EH (cell line): Measurements from ENCODE around the gene GNPTAB.

ENCODE experiments used
- DNase-seq: peaks from one replicate; pipeline ENCODE4 v3.0.0-alpha.2; 2015; ENCODE audit warnings: low read depth

GNPTAB gene

DNA sequence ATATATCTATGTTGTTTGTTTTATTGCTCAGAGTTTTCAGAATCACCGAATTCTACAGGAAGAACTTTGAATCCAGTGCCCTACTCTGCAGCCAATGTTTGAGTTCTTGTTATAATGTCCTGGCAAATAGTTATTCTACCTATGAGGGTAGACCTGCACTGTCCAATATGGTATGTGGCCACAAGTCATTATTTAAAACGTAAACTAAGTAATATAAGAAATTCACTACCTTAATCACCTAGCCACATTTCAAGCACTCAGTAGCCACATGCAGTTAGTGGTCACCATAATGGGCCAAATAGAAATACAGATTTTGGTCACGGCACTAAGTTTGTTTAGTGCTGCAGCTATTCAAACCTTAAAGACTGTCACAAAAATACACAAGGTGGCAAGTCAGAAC lies 26.4 kb downstream of the GNPTAB start:
- DNase-seq: no peak

DNA sequence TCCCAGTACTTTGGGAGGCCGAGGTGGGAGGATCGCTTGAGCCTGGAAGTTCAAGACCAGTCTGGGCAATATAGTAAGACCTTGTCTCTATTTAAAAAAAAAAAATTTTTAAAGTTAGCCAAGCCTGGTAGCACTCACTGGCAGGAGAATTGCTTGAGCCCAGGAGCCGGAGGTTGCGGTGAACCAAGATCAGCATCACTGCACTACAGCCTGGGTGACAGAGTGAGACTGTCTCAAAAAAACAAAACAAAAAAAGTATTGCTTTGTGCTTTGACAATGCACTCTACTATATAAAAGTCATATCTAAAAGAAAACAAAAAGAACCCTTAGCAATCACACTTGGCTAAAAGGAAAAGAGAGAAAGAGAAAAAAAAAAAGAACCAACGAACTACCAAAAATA lies 26.8 kb downstream of the GNPTAB start:
- no peak for DNase-seq

DNA sequence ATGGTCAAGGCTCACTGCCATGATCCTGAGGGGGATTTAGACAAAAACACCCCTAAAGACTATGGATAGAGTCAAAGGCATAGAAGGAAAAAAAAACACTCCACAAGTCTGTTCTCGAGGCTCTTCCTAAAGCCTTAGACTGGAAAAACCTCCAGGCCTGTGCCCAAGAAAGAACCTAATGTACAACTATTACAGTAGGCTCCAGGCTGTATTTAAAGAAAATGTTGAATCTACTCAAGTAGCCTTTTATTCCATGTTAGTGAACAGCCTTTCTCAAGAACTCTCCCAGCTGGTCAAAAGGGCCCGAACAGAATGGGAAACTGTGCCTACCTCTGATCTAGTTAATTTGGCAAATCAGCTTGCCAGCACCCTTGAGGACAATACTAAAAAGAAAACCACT lies 28.3 kb downstream of the GNPTAB start:
- no peak for DNase-seq

DNA sequence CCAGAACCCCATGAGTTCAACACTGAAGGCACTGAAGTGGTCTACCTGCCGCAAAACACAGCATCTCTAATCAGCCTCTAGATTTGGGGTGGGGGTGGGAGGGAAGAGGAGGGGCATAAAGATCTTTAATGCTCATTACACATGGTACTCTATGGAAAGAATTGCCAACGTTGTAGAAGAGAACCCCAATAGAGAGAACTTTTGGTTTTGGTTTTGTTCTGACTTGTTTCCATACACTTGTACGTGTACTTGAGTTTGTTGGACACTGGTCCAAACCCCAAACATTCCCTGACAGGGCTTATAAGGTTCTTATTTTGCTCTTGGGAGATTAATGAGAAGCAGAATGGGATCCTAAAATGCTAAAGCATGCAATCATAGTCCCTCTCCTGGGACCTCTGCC lies 31.0 kb downstream of the GNPTAB start:
- DNase-seq: no peak

DNA sequence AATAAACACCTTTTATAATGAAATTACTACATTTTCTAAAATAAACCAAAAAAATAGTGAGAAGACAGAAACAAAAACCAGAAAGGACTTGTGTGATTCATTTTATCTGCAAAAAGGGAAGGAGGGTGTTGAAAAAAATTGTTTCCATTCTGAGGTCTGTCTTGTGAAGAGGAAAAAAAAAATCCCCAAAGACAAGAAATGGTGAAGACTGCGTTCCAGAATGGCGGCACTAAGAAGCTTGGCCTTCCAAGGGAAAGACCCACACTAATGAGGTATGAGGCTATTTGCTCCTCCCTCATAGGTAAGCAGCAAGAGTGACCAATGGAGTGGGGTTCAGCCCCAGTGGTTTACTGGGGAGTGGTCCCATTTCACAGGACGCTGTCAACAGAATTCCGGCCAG lies 35.0 kb downstream of the GNPTAB start:
- DNase-seq: no peak

DNA sequence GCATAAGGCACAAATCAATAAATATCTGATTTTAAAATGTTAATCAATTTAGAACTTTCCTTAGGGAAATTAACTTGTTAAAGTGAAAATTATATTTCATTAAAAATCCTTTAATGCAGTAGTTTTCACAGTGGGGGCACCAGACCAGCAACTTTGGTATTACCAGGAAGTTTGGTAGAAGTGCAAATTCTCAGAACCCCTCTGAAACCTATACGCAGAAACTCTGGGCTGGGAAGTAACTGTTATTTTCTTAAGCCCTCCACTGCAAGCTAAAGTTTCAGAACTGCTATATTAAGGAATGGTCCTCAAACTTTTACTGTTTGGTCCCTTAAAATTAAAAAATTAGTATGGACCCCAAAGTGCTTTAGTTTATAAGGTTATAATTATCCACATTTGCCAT lies 35.7 kb downstream of the GNPTAB start:
- no peak for DNase-seq

DNA sequence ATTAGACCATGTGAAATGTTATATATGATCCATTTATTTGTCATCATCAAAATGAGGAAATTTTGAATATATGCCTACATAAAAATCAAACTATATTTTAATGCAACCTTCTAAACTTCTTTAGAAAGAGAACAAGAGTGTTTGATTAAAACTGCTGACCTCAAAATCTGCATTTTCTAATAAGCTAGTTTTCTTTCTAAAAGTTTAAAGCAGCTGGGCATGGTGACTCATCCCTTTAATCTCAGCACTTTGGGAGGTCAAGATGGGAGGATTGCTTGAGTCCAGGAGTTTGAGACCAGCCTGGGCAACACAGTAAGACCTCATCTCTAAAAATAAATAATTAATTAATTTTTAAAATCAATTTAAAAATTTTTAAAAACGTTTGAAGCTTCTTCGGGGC lies 36.2 kb downstream of the GNPTAB start:
- peak; percentile 22 for DNase-seq

DNA sequence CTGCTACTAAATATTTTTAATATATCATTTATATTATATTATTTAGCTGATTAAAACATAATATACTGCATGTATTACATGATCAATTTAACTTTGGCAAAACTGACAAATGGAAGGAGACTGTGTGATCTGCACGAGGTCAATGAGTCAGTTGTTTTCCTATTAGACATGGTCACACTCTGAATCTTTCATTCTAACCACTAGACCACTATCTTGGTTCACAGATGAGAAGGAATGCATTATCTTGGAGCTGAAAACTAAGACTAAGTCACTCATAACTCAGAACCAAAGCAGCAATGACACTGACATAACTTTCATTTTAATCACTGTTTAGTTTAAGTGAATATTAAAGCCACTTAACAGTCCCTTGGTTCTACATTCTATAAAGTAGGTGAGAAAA lies 37.4 kb downstream of the GNPTAB start:
- DNase-seq: peak; percentile 80

DNA sequence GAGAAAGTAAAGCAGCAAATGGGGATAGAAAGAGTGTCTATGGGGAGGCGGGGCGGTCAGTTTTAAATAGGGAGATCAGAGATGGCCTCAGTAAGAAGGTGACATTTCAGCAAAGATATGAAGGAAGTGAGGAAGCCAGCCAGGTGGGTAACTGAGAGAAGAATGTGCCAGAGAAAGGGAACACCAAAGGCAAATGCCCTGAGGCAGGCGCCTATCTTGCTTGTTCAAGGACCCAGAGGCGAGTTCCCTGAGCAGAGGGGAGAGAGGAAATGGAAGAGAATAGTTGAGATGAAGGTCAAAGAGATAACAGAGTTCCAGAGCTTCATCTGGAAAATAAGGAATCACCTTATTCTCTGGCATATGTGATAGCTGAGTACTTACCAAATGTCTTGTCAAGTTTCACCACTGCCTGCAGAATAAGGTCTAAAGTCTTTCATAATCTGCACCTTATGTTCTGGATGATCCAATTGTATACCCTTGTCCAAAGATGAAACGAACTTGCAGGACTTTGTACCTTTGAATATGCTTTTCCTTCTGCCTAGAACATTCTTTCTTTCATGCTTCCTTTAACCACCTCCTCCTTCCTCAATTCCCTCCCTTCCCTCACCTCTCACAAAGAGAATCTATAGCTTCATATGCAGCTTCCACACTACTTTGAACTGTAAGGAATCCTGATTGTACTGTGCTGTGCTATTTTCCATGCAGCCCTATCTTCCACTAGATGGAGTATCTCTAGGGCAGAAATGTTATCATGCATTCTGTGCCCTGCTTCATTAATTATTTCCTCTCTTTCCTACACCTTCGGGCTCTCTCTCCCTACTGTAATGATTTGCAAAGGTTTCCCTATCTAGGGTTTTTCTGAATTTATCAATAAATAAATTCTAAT lies 38.5 kb downstream of the GNPTAB start:
- DNase-seq: no peak

DNA sequence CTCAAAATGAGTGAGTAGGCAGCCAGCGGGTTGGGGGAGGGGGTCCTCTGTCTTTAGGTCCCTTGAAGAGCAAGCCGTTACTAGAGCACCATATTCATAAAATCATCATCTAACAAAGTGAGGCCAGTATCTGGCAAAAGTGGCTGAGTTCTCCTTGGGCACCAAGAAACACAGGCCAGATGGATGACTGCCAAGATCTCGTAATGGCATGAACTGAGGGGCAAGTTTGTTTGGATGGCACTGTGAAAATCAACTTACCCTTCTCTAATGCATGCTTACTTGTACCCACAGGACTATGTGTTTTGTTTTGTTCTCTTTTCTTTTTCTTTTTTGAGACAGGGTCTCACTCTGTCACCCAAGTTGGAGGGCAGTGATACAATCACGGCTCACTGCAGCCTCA lies 41.6 kb downstream of the GNPTAB start:
- DNase-seq: no peak

DNA sequence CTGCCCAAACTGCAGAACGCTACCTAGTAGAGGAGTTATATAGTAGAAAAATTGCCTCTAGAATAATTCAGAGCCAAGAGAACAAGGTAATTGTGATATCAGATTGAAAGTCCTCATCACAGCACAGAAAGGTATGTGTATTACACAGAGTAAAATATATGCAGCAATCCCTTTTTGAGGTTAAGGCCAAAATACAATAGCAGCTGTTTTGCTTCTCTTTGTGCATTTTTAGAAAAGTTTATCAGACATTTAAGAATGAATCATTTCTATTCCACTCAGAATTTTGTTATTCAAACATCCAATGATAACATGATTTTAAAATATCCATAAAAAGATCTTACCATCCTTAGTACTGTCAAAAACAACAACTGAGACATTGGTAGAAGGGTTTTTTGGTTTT lies 45.1 kb downstream of the GNPTAB start:
- DNase-seq: no peak

DNA sequence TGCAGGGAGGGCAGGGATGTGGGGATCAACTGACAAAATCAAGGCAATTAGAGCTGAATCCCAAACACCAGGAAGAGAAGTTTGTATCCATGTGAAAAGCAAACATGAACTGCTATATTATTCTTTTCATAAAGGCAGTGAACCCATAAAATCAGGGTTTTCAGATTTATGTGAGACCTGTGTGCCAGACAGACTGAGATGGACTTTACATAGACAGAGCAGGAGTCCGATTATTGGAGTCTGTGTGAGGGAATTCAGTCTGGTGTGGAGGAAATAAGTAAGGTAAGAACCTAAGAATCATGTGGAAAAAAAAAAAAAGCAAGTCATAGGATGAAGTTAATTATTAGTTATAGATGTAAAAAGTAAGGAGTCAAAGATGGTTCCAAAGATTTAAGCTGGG lies 46.4 kb downstream of the GNPTAB start:
- DNase-seq: no peak

DNA sequence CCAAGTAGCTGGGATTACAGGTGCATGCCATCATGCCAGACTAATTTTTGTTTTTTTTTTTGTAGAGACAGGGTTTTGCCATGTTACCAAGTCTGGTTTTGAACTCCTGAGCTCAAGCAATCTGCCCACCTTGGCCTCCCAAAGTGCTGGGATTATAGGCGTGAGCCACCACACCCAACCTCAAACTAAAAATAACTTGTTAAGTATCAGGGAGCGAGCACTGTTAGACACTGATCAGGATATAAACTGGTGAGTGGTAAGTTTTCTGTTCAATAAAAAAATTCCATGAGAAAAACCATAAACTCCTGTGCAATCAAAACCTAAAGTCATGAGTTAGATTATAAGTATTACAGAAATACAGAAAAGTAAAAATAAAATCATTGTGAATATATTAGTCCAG lies 46.9 kb downstream of the GNPTAB start:
- DNase-seq: no peak

DNA sequence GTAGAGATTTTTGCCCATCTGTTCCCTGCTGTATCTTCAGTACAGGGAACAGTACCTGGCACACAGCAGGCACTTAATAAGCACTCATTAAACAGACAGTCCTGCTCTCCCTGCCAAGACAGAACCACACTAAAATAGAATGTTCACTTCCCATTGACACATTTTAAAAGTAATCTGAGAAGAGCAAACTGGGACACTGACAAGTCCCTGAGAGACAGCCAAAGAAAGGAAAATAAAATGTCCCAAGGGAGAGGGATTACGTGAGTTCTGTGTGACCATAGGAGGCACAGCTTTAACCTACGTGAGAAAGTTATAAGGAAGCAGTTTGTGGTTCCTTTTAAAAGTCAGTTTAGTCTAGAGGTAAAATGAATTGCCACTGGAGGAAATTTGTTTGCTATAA lies 47.6 kb downstream of the GNPTAB start:
- no peak for DNase-seq

DNA sequence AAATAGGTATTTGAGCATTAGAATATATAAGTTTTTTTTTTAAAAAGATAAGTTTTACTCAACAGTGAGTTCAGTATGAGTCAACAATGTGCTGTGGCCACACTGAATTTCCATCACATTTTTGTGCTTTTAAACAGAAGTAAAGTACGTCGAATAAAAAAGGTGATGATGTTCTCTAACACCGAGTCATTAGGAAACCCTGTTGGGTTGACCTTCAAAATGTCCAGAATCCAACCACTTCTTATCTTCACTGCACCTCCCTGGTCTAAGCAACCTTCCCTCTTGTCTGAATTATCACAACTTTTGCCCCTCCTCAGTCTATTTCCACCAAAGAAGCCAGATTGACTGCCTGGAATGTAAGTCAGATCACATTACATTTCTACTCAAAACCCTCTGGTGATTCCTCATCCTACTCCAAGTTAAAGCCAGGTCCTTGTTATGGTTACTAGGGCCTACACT lies 48.5 kb downstream of the GNPTAB start:
- peak; percentile 53 for DNase-seq

DNA sequence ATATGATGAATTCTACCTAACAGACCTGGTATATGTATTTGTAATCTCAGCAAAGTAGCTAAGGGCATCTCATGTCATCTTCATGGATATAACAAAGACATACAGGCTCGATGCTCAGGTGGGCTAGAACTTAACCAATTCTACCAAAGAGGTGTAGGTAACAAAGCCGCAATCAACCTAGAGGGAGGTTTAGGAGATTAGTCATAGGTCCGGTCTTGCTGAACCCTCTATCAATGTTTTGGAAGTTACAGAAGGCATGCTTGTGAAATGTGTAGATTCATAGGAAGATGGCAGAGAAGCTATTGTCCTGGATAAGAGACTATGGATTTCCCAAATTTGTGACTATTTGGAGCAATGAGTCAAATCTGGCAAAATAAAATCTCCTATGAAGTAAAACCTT lies 48.9 kb downstream of the GNPTAB start:
- no peak for DNase-seq

DNA sequence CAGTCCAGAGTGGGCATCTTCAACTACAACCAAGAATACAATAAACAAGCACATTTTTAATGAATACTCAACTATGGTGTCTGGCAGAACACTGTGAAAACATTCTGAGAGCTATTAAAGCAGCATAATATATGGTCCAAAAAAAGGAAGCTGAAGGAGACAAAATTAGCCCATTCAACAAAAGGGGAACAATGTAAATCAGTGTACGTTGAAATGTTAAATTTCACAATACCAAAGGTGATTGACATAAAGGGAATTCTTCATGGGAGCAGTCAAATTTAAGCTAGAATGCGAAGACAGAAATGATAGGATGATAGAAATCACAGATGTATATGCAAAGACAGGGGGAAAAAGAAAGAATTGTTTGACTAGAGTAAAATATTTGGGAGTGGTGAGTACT lies 50.2 kb downstream of the GNPTAB start:
- DNase-seq: no peak

DNA sequence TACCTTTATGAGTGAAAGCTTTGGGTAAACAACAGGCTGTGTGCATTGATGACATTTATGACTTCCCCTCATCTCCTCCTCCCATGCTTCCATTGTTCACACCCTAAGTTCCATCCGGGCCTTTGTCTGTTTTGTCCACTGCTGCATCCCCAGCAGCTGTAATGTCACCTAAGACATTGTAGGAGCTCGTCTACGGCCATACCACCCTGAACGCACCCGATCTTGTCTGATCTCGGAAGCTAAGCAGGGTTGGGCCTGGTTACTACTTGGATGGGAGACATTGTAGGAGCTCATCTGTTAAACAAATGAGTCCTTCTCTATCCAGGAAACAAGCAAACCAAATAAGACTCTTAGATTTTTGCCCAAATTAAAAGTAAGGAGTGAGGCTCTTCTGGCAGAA lies 51.1 kb downstream of the GNPTAB start:
- no peak for DNase-seq

DNA sequence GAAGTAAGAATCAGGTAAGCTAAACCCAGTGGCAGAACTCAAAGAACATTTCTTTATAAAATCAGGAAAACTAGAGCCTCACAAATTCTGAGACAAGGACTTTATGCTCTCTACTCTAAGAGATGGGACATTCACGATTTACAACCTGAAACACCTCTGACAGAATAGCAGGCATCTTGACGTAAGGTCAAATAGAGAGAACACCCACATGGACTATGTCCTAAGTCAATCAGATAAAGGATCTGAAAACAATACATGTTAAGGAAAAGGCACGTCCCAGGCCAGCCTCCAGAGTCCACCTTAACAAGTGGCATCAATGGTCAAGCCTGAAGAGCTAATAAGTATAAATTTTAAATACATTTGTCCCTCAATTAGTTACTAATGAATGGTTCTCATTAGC lies 51.6 kb downstream of the GNPTAB start:
- no peak for DNase-seq

DNA sequence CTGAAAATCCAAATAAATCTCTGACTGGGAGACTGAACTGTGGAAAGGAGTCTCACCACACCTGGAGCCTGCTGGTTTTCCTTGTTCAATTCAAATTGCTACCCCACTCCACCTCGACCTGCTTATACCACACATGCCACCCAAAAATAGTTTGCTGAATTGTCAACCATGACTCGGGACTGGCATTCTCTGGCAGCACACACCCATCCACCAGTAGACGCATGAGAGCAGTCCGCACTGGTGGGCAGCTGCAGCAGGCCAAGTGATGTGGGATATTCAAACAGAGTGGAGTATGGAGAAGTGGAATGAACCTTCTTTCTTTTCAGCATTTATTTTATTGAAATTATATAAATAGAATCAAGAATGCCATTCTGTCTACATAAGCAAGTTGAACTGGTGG lies 52.8 kb downstream of the GNPTAB start:
- DNase-seq: no peak

DNA sequence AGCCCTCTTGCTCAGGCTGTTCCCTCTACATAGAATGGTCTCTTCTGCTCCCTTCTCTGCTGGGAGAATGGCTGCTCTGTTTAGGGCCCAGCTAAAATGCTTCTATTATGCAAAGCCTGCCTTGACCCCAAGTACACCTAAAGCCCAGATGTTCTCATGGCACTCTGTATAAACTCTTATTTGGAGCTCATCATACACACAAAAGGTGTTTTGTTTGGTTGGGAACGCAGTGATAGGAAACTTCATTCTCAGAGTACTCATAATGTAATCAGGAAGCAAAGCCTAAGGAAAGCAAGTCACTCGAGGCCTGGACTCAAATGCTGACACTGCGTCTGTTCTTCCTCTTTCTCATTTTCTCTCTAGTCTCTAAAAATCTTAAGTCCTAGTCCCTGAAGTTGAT lies 53.3 kb downstream of the GNPTAB start:
- no peak for DNase-seq

DNA sequence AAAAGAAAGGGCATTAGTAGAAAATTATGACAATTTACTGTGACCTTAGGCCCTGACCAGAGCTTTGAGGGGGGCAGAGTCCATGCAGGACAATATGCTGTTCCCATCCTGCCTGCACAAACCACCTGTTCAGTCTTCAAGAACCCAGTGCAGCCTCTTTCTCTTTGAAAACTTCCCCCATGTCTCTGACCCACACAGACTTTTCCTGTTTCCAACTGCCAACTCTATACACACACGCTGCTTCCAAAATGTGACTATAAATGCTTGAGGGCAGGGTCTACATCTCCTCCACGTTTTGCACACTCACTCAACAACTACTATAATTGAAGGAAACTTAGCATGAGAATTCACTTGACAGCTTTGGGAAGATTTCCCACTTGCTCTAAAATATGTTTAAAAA lies 54.9 kb downstream of the GNPTAB start:
- DNase-seq: no peak

DNA sequence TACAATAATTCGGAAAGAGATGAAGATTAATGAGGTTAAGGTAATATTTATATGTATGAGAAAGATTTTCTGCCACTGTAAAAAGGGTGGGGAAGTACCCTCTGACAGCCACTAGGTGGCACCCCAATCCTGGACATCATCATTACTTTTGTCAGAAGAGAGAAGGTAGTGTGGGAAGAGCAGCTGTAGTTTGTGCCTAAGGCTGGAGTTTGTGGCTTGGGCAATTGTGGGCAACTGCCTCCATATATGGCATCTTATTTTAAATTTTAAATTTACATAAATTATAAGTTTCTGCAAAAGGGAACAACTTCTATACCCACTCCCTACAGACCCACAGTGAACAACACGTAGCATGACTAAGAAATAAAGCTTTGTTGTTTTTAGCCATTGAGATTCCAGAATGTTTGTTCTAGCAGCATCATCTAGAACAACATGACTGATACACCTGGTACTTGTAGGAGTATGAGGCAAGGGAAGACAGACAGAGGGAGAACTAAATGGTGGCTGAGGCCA lies 57.1 kb downstream of the GNPTAB start:
- DNase-seq: peak; percentile 75
